Measurements from ENCODE around the gene BCL10.

The BCL10 gene

DNA sequence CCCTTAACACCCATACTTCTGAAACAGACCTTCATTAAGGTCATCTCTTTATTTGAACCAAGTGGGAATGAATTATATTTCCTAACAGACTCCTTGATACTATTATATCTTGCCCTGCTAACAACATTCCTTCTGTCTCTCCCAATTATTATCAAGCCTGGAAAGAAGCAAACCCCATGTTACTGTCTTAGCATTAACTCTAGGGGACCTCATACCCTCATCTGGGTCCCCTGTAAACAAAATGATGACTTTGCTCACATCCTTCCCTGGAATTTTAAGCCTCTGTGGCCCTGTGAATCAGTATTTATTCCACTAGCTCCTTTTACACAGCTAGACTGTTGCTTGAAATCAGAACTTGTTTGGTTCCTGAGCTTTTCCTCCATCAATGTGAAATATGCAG, 38.3 kb upstream of the BCL10 start:
- POLR2A ChIA-PET = interaction anchor here (1.0 kb wide), 1 partner anchor 8 kb away, joined by 3 read pairs; no protein-coding TSS in a partner anchor
- CTCF ChIA-PET = interaction anchor here (0.5 to 1.7 kb wide), 2 partner anchors 28 to 29 kb away, joined by 4 to 7 read pairs; no protein-coding TSS in a partner anchor
- Histone ChIP-seq H3K4me1 (ENCODE audit: control insufficient read depth, insufficient read depth, low read length) (peaks cover 7% of the 10 kb centered on the region; the same call in 1 of the 2 replicates), H3K27ac (ENCODE audit: extremely low read depth, low read depth, low read length) (no peak overlapping the region), H3K4me3 (ENCODE audit: low read depth, low read length) (no peak overlapping the region), H3K9me3 (ENCODE audit: control insufficient read depth, insufficient read depth, low read depth, low read length) (no peaks in the 10 kb centered on the region), H3K36me3 (ENCODE audit: control insufficient read depth in 2 of 2, insufficient read depth in 1 of 2, low read length in 2 of 2) (no peaks in the 10 kb centered on the region)
- TF ChIP-seq, protein P1, sequence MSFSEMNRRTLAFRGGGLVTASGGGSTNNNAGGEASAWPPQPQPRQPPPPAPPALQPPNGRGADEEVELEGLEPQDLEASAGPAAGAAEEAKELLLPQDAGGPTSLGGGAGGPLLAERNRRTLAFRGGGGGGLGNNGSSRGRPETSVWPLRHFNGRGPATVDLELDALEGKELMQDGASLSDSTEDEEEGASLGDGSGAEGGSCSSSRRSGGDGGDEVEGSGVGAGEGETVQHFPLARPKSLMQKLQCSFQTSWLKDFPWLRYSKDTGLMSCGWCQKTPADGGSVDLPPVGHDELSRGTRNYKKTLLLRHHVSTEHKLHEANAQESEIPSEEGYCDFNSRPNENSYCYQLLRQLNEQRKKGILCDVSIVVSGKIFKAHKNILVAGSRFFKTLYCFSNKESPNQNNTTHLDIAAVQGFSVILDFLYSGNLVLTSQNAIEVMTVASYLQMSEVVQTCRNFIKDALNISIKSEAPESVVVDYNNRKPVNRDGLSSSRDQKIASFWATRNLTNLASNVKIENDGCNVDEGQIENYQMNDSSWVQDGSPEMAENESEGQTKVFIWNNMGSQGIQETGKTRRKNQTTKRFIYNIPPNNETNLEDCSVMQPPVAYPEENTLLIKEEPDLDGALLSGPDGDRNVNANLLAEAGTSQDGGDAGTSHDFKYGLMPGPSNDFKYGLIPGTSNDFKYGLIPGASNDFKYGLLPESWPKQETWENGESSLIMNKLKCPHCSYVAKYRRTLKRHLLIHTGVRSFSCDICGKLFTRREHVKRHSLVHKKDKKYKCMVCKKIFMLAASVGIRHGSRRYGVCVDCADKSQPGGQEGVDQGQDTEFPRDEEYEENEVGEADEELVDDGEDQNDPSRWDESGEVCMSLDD (tag by site-specific recombination; IDR thresholded peaks at IDR 0.05) = no peak
- TF ChIP-seq ZNF707 (tag by site-specific recombination; IDR thresholded peaks at IDR 0.05) = no peak
- no peak for TF ChIP-seq ZSCAN5A (tag by site-specific recombination; IDR thresholded peaks at IDR 0.05)
- TF ChIP-seq ZNF776 (tag by site-specific recombination; IDR thresholded peaks at IDR 0.05; ENCODE audit: borderline replicate concordance) = no peak
- no peak for TF ChIP-seq ZNF664 (tag by site-specific recombination; IDR thresholded peaks at IDR 0.05)
- no peak for TF ChIP-seq ZNF585B (tag by site-specific recombination; IDR thresholded peaks at IDR 0.05)
- TF ChIP-seq, protein P2, sequence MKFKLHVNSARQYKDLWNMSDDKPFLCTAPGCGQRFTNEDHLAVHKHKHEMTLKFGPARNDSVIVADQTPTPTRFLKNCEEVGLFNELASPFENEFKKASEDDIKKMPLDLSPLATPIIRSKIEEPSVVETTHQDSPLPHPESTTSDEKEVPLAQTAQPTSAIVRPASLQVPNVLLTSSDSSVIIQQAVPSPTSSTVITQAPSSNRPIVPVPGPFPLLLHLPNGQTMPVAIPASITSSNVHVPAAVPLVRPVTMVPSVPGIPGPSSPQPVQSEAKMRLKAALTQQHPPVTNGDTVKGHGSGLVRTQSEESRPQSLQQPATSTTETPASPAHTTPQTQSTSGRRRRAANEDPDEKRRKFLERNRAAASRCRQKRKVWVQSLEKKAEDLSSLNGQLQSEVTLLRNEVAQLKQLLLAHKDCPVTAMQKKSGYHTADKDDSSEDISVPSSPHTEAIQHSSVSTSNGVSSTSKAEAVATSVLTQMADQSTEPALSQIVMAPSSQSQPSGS (tag by site-specific recombination; IDR thresholded peaks at IDR 0.05; ENCODE audit: low read depth) = no peak
- TF ChIP-seq HOXC10 (CRISPR knock-in tag; IDR thresholded peaks at IDR 0.05) = no peak
- TF ChIP-seq ZNF514 (tag by site-specific recombination; IDR thresholded peaks at IDR 0.05) = no peak
- TF ChIP-seq, protein P3, sequence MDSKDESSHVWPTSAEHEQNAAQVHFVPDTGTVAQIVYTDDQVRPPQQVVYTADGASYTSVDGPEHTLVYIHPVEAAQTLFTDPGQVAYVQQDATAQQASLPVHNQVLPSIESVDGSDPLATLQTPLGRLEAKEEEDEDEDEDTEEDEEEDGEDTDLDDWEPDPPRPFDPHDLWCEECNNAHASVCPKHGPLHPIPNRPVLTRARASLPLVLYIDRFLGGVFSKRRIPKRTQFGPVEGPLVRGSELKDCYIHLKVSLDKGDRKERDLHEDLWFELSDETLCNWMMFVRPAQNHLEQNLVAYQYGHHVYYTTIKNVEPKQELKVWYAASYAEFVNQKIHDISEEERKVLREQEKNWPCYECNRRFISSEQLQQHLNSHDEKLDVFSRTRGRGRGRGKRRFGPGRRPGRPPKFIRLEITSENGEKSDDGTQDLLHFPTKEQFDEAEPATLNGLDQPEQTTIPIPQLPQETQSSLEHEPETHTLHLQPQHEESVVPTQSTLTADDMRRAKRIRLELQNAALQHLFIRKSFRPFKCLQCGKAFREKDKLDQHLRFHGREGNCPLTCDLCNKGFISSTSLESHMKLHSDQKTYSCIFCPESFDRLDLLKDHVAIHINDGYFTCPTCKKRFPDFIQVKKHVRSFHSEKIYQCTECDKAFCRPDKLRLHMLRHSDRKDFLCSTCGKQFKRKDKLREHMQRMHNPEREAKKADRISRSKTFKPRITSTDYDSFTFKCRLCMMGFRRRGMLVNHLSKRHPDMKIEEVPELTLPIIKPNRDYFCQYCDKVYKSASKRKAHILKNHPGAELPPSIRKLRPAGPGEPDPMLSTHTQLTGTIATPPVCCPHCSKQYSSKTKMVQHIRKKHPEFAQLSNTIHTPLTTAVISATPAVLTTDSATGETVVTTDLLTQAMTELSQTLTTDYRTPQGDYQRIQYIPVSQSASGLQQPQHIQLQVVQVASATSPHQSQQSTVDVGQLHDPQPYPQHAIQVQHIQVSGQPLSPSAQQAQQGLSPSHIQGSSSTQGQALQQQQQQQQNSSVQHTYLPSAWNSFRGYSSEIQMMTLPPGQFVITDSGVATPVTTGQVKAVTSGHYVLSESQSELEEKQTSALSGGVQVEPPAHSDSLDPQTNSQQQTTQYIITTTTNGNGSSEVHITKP (tag by site-specific recombination; IDR thresholded peaks at IDR 0.05) = no peak
- TF ChIP-seq, protein P4, sequence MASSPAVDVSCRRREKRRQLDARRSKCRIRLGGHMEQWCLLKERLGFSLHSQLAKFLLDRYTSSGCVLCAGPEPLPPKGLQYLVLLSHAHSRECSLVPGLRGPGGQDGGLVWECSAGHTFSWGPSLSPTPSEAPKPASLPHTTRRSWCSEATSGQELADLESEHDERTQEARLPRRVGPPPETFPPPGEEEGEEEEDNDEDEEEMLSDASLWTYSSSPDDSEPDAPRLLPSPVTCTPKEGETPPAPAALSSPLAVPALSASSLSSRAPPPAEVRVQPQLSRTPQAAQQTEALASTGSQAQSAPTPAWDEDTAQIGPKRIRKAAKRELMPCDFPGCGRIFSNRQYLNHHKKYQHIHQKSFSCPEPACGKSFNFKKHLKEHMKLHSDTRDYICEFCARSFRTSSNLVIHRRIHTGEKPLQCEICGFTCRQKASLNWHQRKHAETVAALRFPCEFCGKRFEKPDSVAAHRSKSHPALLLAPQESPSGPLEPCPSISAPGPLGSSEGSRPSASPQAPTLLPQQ (tag by site-specific recombination; IDR thresholded peaks at IDR 0.05) = no peak
- no peak for TF ChIP-seq HOXD13 (CRISPR knock-in tag; IDR thresholded peaks at IDR 0.05; ENCODE audit: borderline replicate concordance)
- TF ChIP-seq, protein P5, sequence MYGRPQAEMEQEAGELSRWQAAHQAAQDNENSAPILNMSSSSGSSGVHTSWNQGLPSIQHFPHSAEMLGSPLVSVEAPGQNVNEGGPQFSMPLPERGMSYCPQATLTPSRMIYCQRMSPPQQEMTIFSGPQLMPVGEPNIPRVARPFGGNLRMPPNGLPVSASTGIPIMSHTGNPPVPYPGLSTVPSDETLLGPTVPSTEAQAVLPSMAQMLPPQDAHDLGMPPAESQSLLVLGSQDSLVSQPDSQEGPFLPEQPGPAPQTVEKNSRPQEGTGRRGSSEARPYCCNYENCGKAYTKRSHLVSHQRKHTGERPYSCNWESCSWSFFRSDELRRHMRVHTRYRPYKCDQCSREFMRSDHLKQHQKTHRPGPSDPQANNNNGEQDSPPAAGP (tag by site-specific recombination; IDR thresholded peaks at IDR 0.05) = no peak
- TF ChIP-seq ZNF792 (tag by site-specific recombination; IDR thresholded peaks at IDR 0.05) = no peak
- no peak for TF ChIP-seq ZNF324 (tag by site-specific recombination; IDR thresholded peaks at IDR 0.05)
- TF ChIP-seq ZNF580 (tag by site-specific recombination; IDR thresholded peaks at IDR 0.05) = no peak
- TF ChIP-seq ZBTB21 (tag by site-specific recombination; IDR thresholded peaks at IDR 0.05) = no peak
- TF ChIP-seq PRDM2 (tag by site-specific recombination; IDR thresholded peaks at IDR 0.05; ENCODE audit: borderline replicate concordance) = no peak
- TF ChIP-seq ZNF529 (tag by site-specific recombination; IDR thresholded peaks at IDR 0.05; ENCODE audit: insufficient replicate concordance) = no peak
